ENCODE results near the gene COG5. TPM values are rescaled to one million over a fixed set of nuclear protein-coding genes. Genes with fewer than 3 reads are reported as not detected.

The COG5 gene
- total and polyA plus RNA-seq, 2 donors = 15.4 to 79.4 TPM

DNA sequence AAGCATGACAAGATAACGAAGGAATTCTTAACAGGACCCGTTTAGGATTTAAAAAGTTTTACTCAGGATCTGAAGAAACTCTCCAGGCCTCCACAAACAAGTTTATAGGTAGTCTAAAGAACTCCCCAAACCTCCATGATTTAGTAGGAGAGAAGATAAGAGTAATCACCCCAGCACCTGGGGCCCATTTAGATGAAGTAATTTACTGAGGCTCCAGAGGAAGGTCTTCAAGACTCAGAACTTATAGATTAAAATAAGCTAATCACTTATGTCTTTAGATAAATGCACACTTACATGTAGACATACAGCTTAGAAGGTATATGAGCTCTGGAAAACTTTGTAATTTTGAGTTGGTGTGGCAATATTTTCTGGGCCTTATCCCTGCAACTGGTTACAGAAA, 271.1 kb downstream of the COG5 start:
- DNase-seq (ENCODE audit: extremely low spot score) = no peak
- H3K27ac ChIP-seq (ENCODE audit: low read depth) = no peak overlapping the region
- no peak overlapping the region for H3K4me3 ChIP-seq (ENCODE audit: low read depth, low read length)
- H3K36me3 ChIP-seq (ENCODE audit: insufficient read depth) = peaks cover 5% of the 10 kb centered on the region
- 50% methylated on average over 2 of the region's 2 CpGs for WGBS
- H3K4me1 ChIP-seq (ENCODE audit: insufficient read depth) = no peaks in the 10 kb centered on the region

DNA sequence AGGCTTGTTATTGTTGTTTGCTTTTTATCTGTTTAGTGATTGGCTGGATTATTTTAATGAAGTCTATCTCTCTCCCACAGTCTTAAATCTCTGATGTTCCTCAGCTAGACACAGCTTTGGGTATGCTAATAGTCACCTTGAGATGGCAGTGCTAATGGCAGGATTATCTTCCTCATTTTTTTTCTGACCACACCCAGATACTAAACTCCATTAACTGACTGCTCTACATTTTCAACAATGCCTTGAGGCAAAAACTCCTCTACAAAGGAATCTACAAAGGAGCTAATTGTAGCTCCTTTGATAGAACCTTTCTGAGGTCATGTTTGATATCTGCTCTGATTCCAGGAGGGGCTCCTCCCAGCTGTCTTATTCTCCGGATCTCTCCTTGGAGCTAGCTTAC, 272.3 kb downstream of the COG5 start:
- H3K4me1 ChIP-seq (ENCODE audit: insufficient read depth) = no peaks in the 10 kb centered on the region
- peaks cover 7% of the 10 kb centered on the region for H3K36me3 ChIP-seq (ENCODE audit: insufficient read depth)
- no peak overlapping the region for H3K27ac ChIP-seq (ENCODE audit: low read depth)
- WGBS = 87% methylated on average over 1 of the region's 1 CpG
- H3K4me3 ChIP-seq (ENCODE audit: low read depth, low read length) = no peak overlapping the region
- no peak for DNase-seq (ENCODE audit: extremely low spot score)

DNA sequence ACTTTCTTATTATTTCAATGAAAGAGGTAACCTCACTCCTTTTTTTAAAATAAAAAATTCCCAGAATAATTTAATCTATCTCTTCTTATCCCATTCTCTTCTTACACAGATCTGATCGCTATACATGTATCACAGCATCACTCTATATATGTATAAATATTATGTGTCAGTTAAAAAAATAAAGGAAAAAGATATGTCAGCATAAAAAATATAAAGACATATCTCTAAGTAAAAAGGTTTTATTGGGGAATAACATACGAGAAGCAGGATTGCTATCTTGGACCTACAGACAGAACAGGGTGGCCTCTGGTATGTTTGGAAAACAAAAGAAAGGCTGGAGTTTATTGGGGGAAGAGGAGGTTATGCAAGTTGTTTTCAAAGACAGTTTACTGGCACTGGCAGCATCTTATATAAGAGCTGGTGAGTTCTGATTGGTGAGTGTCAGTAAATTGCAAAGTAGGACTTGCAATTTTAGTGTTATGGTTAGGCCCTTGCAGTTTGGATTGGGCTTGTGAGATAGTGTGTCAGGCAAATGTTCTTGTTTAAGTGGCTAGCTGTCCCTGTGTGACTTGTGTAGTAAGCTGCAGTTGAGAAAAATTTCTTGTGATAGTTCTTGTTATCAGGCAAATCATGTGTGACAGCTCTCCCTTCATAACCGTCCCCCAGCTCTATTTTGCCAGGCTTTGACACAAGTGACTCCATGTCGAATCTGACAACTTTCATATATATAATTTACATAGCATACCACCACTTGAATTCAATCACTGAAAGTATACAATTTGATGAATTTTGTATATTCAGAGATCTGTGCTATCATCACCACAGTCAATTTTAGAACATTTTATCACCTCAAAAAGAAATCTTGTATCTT, 276.7 kb downstream of the COG5 start:
- WGBS = 69% methylated on average over 4 of the region's 4 CpGs
- Histone ChIP-seq H3K36me3 (ENCODE audit: insufficient read depth) (peaks cover 3% of the 10 kb centered on the region), H3K4me3 (ENCODE audit: low read depth, low read length) (no peak overlapping the region), H3K4me1 (ENCODE audit: insufficient read depth) (no peaks in the 10 kb centered on the region), H3K27ac (ENCODE audit: low read depth) (no peak overlapping the region)
- no peak for DNase-seq (ENCODE audit: extremely low spot score)

DNA sequence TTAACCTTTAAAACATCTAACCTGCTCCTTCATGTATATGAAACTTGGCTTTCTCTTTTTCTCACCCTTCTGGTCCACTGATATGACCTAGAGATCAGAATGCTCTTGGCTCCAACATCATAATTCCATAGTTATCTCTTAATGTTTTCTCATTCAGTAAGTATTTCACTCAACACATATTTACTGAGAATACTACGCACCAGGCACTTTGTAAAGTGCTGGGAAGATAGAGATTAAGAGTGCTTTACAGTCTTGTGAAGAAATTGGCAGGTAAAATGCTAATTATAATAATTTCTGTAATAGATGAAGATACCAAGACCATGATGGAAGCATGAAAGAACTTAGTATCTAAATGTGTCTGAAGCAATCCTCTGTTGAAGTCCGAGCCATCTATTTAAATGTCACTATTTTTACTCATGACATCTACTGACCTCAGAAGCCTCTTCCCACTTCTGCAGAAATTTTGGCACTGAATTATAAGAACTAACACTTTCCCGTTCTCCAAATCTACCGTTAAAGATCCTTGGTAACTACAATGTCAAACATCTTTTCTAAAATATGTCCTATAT, 278.7 kb downstream of the COG5 start:
- Histone ChIP-seq H3K36me3 (ENCODE audit: insufficient read depth) (peaks cover 2% of the 10 kb centered on the region), H3K4me3 (ENCODE audit: low read depth, low read length) (no peak overlapping the region), H3K4me1 (ENCODE audit: insufficient read depth) (no peaks in the 10 kb centered on the region), H3K27ac (ENCODE audit: low read depth) (no peak overlapping the region)
- no peak for DNase-seq (ENCODE audit: extremely low spot score)
- WGBS = 59% methylated on average over 4 of the region's 4 CpGs

DNA sequence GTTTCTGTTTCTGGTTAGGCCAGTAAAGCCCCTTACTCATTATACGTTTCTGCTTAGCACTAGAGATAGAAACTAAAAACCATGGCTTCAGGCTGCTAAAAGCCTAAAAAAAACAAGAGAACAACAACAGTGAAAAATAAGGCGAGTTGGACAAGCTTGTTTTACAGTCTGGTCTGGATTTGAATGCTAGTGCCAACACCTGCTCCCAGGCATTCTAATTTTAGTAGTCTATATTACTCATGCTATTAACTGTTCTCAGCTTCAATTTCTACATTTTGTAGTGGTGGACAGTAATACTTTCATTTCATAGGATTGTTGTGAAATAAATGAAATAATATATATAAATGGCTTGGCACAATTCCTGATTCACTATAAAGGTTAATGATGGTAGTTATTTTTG, 286.4 kb downstream of the COG5 start:
- no peak overlapping the region for H3K27ac ChIP-seq (ENCODE audit: low read depth)
- no peaks in the 10 kb centered on the region for H3K4me1 ChIP-seq (ENCODE audit: insufficient read depth)
- H3K36me3 ChIP-seq (ENCODE audit: insufficient read depth) = no peaks in the 10 kb centered on the region
- H3K4me3 ChIP-seq (ENCODE audit: low read depth, low read length) = no peak overlapping the region
- no peak for DNase-seq (ENCODE audit: extremely low spot score)
- WGBS = 54% methylated on average over 2 of the region's 2 CpGs

DNA sequence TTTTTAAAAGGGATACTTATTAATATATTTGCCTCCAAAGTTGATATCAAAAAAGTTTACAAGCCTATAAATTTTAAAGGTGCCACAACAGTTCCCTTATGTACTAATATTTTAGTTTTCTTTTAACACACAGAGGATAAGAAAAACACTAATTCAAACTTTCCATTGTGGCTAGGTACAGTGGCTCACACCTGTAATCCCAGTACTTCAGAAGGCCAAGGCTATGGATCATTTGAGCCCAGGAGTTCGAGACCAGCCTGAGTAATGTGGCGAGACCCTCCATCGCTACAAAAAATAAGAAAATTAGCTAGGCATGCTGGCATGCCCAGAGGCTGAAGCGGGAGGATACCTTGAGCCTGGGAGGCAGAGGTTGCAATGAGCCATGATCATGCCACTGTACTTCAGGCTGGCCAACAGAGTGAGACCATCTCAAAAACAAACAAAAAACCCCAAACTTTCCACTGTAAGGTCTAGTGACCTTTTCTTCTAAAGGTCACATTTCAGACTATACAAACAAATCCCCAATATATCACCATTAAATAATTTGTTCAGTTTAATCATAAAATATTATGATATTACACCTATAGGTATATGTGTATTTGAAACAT, 287.4 kb downstream of the COG5 start:
- Histone ChIP-seq H3K36me3 (ENCODE audit: insufficient read depth) (no peaks in the 10 kb centered on the region), H3K4me1 (ENCODE audit: insufficient read depth) (no peaks in the 10 kb centered on the region), H3K4me3 (ENCODE audit: low read depth, low read length) (no peak overlapping the region), H3K27ac (ENCODE audit: low read depth) (no peak overlapping the region)
- WGBS = 97% methylated on average over 4 of the region's 4 CpGs
- no peak for DNase-seq (ENCODE audit: extremely low spot score)

DNA sequence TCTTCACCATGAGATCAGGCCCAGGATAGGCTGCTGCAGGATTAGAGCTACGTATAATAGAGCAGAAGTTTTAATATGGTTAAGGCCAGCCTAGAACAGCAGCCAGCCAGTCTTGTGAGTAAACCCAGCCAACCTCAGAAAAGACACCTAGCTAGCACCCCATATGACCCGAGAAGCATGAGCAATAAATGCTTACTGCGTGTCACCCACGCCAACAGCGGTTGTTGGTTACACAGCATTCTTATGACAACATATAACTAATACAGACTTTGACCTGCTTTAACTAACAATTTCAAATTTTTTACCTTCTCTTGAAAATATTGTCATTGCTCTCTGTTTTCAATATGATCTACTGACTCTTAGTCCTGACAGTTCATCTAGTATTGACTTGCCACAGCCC, 289.2 kb downstream of the COG5 start:
- DNase-seq (ENCODE audit: extremely low spot score) = no peak
- WGBS = 96% methylated on average over 5 of the region's 5 CpGs
- H3K36me3 ChIP-seq (ENCODE audit: insufficient read depth) = no peaks in the 10 kb centered on the region
- no peaks in the 10 kb centered on the region for H3K4me1 ChIP-seq (ENCODE audit: insufficient read depth)
- H3K27ac ChIP-seq (ENCODE audit: low read depth) = no peak overlapping the region
- H3K4me3 ChIP-seq (ENCODE audit: low read depth, low read length) = no peak overlapping the region

DNA sequence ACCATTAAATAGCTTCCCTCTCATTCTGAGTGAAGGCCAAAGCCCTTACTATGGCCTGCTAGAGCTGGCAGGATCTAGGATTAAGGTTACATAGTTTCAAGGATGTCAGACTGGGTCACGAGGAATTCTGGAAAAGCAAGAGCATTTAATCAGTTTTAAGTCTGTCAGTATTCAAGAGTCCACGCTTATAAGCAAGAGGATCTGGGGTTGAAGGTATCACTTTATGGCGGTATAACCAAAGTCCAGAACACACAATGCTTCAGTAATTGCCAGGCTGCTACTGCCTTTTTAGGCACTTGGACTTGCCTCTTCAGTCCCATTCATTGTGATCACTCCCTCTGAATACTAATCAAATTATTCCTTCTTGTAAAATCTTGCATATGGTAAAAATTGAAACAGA, 293.9 kb downstream of the COG5 start:
- H3K4me1 ChIP-seq (ENCODE audit: insufficient read depth) = no peaks in the 10 kb centered on the region
- 97% methylated on average over 3 of the region's 3 CpGs for WGBS
- no peak for DNase-seq (ENCODE audit: extremely low spot score)
- no peak overlapping the region for H3K4me3 ChIP-seq (ENCODE audit: low read depth, low read length)
- H3K27ac ChIP-seq (ENCODE audit: low read depth) = no peak overlapping the region
- no peaks in the 10 kb centered on the region for H3K36me3 ChIP-seq (ENCODE audit: insufficient read depth)

DNA sequence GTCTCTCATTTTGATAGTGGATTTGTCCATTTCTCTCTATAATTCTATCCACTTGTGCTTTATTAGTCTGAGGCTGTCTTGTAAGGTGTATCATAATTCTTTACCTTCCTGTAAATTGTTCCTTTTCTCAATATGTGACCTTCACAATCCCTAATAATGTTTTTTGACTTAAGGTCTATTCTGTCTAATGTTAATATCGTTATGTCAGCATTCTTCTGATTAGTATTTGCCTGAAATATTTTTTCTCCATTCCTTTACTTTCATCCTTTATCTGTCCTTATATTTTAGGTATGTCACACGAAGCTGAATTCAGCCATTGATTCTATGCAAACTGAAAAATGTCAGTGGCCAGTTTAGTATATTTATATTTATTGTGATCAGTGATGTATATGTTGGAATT, 295.1 kb downstream of the COG5 start:
- WGBS = 96% methylated on average over 2 of the region's 2 CpGs
- Histone ChIP-seq H3K4me3 (ENCODE audit: low read depth, low read length) (no peak overlapping the region), H3K4me1 (ENCODE audit: insufficient read depth) (no peaks in the 10 kb centered on the region), H3K27ac (ENCODE audit: low read depth) (no peak overlapping the region), H3K36me3 (ENCODE audit: insufficient read depth) (no peaks in the 10 kb centered on the region)
- DNase-seq (ENCODE audit: extremely low spot score) = no peak

DNA sequence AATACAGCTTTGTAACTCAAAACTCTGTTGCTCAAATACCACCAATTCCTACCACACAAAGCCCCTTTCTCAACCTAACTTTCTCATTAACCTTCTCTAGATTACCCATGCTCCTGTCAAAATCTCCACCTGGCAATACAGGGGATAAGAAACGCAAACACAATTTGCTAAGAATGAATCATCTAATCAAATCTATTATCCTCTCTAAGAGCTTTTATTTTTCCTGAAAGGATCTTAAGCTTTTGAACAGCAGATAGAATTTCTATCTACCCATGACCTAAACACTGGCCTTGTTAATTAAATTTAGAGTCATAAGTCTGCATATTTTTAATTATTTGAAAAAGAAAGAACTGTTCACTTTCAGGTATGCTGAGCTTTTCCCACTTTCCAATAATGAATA, 296.6 kb downstream of the COG5 start:
- Histone ChIP-seq H3K4me1 (ENCODE audit: insufficient read depth) (no peaks in the 10 kb centered on the region), H3K27ac (ENCODE audit: low read depth) (no peak overlapping the region), H3K36me3 (ENCODE audit: insufficient read depth) (no peaks in the 10 kb centered on the region), H3K4me3 (ENCODE audit: low read depth, low read length) (no peak overlapping the region)
- WGBS = 76% methylated on average over 1 of the region's 1 CpG
- no peak for DNase-seq (ENCODE audit: extremely low spot score)

DNA sequence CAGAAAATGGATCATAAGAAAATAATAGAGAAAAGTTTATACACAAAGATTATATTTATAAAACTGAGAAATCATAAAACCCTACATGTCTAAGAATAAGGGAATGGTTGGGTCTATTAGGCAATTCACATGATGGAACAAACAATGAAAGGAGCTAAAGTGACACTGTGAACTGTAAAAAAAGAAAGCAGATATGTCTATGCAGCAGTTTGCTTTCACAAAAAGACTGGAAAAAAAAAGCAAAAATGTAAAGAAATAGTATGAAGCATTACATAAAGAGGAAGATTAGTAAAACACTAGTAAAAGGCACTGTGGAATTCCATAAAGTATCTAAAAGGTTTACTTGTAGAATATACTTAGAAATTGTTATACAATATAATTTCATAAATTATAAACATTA, 299.0 kb downstream of the COG5 start:
- Histone ChIP-seq H3K4me1 (ENCODE audit: insufficient read depth) (no peaks in the 10 kb centered on the region), H3K27ac (ENCODE audit: low read depth) (no peak overlapping the region), H3K4me3 (ENCODE audit: low read depth, low read length) (no peak overlapping the region), H3K36me3 (ENCODE audit: insufficient read depth) (no peaks in the 10 kb centered on the region)
- no peak for DNase-seq (ENCODE audit: extremely low spot score)

DNA sequence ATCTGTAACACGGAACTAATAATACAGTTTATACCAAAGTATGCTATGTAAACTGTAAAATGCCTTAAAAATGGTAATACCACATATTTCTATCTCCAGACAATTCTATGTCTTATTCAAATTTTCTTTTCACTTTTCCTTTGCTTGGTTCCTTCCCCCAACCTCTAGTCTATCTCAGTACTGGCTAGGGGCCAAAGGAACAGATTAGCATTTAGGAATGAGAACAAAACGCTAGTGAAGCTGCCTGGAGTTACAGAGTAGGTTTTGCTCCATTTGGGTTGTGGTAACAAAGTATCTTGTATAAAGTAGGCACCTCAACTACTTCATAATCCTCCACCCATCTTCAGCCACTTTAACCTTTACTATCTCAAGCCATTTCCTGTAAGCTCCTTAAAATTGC, 300.9 kb downstream of the COG5 start:
- H3K4me1 ChIP-seq (ENCODE audit: insufficient read depth) = no peaks in the 10 kb centered on the region
- no peak overlapping the region for H3K27ac ChIP-seq (ENCODE audit: low read depth)
- no peak overlapping the region for H3K4me3 ChIP-seq (ENCODE audit: low read depth, low read length)
- no peaks in the 10 kb centered on the region for H3K36me3 ChIP-seq (ENCODE audit: insufficient read depth)
- no peak for DNase-seq (ENCODE audit: extremely low spot score)
- WGBS = 60% methylated on average over 2 of the region's 2 CpGs

DNA sequence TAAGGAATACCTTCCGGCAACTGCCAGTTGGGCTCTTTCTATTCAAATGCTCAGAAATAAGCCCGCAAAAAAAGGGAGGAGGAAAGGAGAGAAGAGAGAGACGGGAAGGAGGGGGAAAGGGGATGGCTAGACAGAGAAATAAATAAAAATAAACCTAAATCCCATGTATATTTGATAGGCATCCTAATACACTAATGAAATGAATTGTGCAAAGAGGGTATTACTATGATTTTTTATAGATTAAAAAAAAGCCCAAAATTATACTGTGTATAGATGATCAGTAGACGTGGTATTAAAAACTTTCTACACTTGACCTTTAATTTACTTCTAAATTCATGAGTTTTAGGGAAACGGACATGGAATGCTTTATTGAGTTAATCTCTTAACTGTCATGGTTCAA, 305.0 kb downstream of the COG5 start:
- WGBS = 93% methylated on average over 5 of the region's 5 CpGs
- Histone ChIP-seq H3K36me3 (ENCODE audit: insufficient read depth) (no peaks in the 10 kb centered on the region), H3K27ac (ENCODE audit: low read depth) (no peak overlapping the region), H3K4me1 (ENCODE audit: insufficient read depth) (no peaks in the 10 kb centered on the region), H3K4me3 (ENCODE audit: low read depth, low read length) (no peak overlapping the region)
- no peak for DNase-seq (ENCODE audit: extremely low spot score)

DNA sequence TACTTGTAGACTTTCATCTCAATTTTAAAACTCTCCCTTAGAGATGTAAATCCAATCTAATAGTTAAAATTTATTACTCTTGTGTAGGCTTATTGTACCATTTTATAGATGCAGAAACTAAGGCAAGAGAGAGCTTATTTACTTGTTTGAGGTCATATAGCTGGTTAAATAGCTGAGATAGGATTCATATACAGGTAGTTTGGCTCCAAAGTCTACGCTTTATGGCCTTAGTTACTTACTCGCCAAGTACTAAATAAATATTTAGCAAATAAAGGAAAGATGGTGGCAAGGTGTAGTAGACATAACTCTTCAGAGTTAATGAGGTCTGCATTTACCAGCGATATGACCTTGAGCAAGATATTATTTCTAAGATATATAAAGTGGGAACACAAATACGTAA, 308.1 kb downstream of the COG5 start:
- Histone ChIP-seq H3K4me3 (ENCODE audit: low read depth, low read length) (no peak overlapping the region), H3K36me3 (ENCODE audit: insufficient read depth) (no peaks in the 10 kb centered on the region), H3K4me1 (ENCODE audit: insufficient read depth) (no peaks in the 10 kb centered on the region), H3K27ac (ENCODE audit: low read depth) (no peak overlapping the region)
- WGBS = 97% methylated on average over 4 of the region's 4 CpGs
- no peak for DNase-seq (ENCODE audit: extremely low spot score)
